Panc1 (cell line): ENCODE measurements around the gene SCD5.

Experiments
- CTCF ChIP-seq: fragments of 450-650 bp; IDR thresholded peaks from 2 replicates; pipeline ENCODE4 v1.5.1; 2017; ENCODE audit warnings: mild to moderate bottlenecking
- POLR2AphosphoS5 ChIP-seq: IDR thresholded peaks from 2 replicates; pipeline ENCODE4 v1.6.1; 2012; ENCODE audit warnings: mild to moderate bottlenecking, low read depth, low read length, moderate library complexity
- REST ChIP-seq, 2 experiments: IDR thresholded peaks; 2 replicates each; pipeline ENCODE4 v1.6.1; 2011 to 2012; ENCODE audit warnings: low read depth in 2 of 2, control low read depth in 1 of 2, low read length in 1 of 2, mild to moderate bottlenecking in 1 of 2, moderate library complexity in 1 of 2; ENCODE audit not compliant: insufficient read depth in 1 of 2
- TCF7L2 ChIP-seq: IDR thresholded peaks from 2 replicates; pipeline ENCODE4 v1.6.1; 2011; ENCODE audit warnings: mild to moderate bottlenecking, low read depth, low read length, inconsistent platforms

- no peak for TF ChIP-seq POLR2AphosphoS5
- no peak for TF ChIP-seq CTCF
- no peak for TF ChIP-seq REST (IDR thresholded peaks at IDR 0.05; ENCODE audit: insufficient read depth in 1 of 2, low read depth in 2 of 2, low read length in 1 of 2)
- TF ChIP-seq TCF7L2: no peak
Measured at GRCh38 chr4:82818664-82819662, 20.4 kb upstream of the SCD5 start.
